Activated CD4-positive, CD25-positive, alpha-beta regulatory T cell treated with anti-CD3 and anti-CD28 coated beads, Interleukin-2, amount 50 U/mL, for 24 hours (primary cell): ENCODE data around the gene FBXO10.
"Not testable (repeated sequence)": the region's sequence is repeated elsewhere in the genome, so short reads cannot be mapped to it uniquely, and the experiment has no call there.

Experiments used
- ATAC-seq, 2 donors: fragments of 150-1000 bp; cut with Tn5 transposase; one replicate each; pipeline ENCODE4 v1.10.0; 2021; ENCODE audit warnings: mild to moderate bottlenecking in 1 of 2, moderate library complexity in 1 of 2

Gene FBXO10

GRCh38 chr9:37575921-37576721 is at the start of gene FBXO10:
Gene FBXO10 (minus strand): TSS chr9:37576380. CDS start chr9:37541768, 34,612 bp downstream.
- ATAC-seq: peak; percentile 76 to 79

GRCh38 chr9:37625758-37626147 is 49.6 kb upstream of the FBXO10 start:
- ATAC-seq: no peak

- no peak for ATAC-seq
These were observed 49.0 kb upstream of the FBXO10 start for GRCh38 chr9:37625036-37625757.

- no peak for ATAC-seq
These were observed 47.9 kb upstream of the FBXO10 start for GRCh38 chr9:37624073-37624472.

GRCh38 chr9:37623267-37623666 is 47.1 kb upstream of the FBXO10 start:
- no peak for ATAC-seq

GRCh38 chr9:37622462-37622861 is 46.3 kb upstream of the FBXO10 start:
- ATAC-seq: no peak

- no peak for ATAC-seq
These were observed 45.3 kb upstream of the FBXO10 start for GRCh38 chr9:37621273-37622121.

- ATAC-seq: no peak
These were observed 44.2 kb upstream of the FBXO10 start for GRCh38 chr9:37620396-37620795.

- no peak for ATAC-seq
These were observed 43.6 kb upstream of the FBXO10 start for GRCh38 chr9:37619806-37620205.

- no peak for ATAC-seq
These were observed 42.6 kb upstream of the FBXO10 start for GRCh38 chr9:37618817-37619216.

GRCh38 chr9:37617832-37618231 is 41.7 kb upstream of the FBXO10 start:
- no peak for ATAC-seq

GRCh38 chr9:37617161-37617560 is 41.0 kb upstream of the FBXO10 start:
- no peak for ATAC-seq

GRCh38 chr9:37611961-37612360 is 35.8 kb upstream of the FBXO10 start:
- ATAC-seq: no peak

- no peak for ATAC-seq
These were observed 34.8 kb upstream of the FBXO10 start for GRCh38 chr9:37611014-37611413.

- no peak for ATAC-seq
These were observed 33.7 kb upstream of the FBXO10 start for GRCh38 chr9:37609735-37610397.

- no peak for ATAC-seq
These were observed 32.1 kb upstream of the FBXO10 start for GRCh38 chr9:37608250-37608649.

GRCh38 chr9:37604296-37604695 is 28.1 kb upstream of the FBXO10 start:
- ATAC-seq: no peak

GRCh38 chr9:37602817-37603216 is 26.6 kb upstream of the FBXO10 start:
- no peak for ATAC-seq

- not testable (repeated sequence) for ATAC-seq
These were observed 25.9 kb upstream of the FBXO10 start for GRCh38 chr9:37602061-37602460.

GRCh38 chr9:37596504-37596903 is 20.3 kb upstream of the FBXO10 start:
- no peak for ATAC-seq

GRCh38 chr9:37593883-37594448 is 17.8 kb upstream of the FBXO10 start:
- ATAC-seq: no peak
